OCI-M2 (cell line): ENCODE results near the gene SETBP1.

Experiments
- DNase-seq: peaks from one replicate; lab custom pipeline; 2025; ENCODE audit not compliant: unreplicated experiment; lab: John Stamatoyannopoulos, UW

Gene SETBP1

DNA sequence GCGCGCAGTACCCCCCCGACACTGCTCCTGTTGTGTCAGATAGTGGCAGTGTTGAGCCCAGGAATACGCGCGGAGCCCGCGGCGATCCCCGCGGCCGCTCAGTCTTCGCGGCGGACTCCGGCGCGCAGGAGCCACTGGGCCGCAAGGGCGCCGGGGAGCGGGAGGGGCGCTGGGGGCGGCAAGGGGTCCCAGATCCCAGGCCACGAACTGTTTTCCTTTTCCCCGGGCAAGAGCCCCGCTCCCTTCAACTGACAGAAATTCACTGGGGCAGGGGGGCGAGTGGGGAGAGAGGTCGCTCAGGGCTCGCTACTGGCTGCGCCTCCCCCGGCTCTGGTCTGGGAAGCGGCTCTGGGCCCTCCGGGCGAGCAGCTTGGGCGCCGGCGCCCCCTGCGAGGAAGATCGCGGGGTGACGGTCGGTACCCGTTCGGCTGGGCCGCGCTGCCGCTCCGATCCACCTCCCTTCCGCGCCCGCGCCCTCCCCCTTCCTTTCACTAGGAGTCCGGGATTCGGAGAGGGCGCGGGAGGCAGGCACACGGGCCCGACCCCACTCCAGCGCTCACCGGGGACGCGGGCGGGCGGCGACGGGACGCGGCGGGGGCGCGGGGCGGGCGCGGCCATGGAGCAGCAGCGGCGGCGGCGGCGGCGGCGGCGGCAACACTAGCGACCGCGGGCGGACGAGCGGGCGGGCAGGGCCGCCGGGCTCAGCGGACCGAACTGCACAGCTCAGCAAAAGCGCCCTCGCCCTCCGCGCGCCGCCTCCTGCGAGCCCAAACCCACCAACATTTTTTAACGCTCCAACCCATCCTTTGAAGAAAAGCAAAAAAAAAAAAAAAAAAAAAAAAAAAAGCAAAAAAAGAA is 1.4 kb upstream of the SETBP1 start:
- no peak for DNase-seq

DNA sequence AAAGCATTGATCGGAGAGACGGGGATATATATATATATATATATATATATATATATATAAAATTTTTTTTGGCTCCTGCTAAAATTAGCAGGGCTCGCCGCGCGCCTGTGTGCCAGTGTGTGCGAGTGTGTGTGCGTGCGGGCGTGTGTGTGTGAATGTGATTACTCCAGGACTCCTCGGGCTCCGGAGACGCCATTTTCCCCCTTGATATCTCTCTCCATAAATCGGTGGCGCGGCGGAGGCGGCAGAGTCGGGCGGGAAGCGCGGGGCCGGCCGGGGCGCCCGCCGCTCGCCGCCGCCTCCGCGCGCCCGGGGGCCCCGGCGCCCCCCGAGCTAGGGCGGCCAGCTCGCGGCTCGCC is 795 bp upstream of the SETBP1 start:
- DNase-seq, result no peak

DNA sequence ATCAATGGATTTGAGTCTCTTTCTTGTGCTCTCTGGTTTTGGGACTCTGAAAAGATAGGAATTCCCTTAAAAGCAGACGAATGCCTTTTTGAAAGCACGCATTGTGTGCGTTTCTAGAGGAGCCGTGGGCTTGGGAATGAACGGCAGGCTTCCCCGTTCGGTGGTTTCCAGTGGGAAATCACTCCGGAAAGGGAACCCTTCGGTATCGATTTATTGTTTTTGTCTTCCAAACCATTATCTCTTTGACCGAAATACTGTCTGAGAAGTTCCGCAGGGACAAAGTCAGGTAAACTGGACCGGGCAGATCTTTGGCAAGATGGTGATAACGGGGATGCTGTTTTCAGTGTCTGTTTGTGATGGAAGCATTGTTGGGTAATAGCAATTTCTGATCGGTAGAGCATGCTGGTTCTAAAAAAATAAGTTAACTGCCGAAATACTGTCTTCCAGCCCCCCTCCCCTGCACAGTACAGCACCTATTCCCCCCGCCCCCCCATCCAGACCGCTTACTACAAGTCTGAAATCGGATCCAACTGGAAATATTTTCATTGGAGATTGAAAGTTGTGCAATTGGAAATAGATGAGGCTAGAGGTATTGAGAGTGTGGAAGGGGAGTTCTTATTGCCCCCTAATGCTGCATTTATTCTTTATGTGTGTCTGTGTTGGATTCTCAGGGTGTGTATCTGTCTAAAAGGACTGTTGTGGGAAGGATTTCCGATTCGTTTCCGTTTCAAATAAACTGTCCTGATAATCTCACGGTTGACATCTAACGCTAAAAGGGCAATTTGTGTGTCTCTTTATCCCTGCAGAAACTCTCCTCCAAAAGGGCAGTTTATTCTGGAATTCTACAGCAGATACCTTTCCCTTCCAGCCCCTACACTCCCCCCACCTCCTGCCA is 635 bp downstream of the SETBP1 start:
- DNase-seq, result no peak

DNA sequence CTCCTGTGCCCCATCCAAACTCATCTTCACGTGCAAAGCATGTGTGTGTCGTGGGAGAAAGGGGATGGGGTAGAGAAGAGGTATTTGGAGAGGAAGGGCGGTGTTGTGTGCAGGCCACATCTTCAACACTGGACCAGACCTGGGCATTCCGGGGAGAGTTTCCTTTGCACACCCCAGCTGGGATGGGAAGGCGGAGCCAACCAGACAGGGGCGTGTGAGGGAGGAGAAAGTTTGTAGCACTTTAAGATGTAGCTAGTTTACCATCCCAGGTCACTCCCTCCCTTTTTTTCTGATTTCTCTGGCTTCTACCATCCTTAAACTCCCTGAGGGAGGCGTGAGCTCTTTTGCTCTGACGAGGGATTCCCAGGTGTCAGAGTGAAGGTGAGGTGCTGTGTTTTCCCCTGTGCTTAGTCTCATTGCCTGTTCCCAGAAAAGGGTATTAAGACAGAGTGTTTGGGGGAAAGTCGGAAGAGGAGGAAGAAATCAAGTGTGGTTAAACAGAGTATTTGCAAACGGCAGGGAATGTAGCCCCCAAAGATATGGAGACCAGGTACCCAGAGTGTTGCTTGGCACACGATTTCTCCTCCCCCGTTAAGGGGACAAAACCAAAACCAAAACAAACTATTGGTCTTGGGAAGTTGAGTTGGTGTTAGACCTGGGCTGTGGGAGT is 1.6 kb downstream of the SETBP1 start:
- no peak for DNase-seq

DNA sequence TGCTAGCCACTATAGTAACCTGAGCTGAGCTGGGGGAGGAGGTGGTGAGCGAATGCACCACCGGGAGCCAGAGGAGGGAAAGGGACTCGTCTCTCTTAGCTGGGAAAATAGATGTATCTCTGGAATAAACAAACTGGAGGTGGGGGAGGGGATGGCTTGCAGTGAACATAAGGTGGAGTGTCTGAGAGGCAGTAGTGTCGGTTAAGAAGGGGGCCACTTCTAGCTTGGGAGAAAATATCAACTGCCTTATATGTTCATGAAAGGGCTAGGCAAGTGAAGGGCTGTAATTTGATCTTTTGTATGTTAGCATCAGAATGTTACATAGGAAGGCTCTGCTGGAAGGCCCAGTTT is 2.2 kb downstream of the SETBP1 start:
- DNase-seq, result no peak

DNA sequence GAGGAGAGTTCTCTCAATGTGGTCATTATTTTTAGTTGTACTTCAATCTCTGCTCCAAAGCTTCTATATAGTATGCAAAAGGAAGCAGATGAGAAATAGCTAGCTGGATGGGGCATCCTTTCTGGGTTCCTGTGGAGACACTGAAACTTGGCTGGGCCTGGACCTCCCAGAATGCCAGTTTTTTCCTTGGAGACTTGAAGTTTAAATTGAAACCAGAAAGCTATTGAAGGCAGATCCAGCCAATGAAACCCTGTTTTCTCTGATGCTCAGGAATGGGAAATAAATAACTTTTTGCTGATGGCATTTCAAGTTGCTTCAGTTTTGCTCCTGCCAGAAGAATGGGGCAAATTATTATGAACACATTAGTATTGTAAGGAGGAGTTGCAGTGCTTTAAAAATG is 2.9 kb downstream of the SETBP1 start:
- no peak for DNase-seq

DNA sequence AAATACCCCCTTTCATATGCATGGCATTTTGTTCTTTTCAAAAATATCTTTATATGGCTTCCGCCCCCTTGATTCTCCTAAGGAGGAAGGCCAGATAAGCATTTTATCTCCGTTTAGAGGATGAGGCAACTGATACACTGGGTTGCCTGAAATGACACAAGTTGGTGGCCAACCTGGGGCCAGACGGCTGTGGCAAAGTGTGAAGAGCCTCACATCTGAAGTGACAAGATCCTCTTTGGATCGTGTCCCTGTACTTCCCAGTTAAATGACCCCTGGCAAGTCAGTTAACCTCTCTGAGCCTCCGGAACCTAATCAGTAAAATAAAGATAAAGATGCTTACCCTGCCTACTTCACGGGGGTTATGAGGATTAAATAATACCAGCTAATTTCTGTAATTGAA is 4.6 kb downstream of the SETBP1 start:
- no peak for DNase-seq

DNA sequence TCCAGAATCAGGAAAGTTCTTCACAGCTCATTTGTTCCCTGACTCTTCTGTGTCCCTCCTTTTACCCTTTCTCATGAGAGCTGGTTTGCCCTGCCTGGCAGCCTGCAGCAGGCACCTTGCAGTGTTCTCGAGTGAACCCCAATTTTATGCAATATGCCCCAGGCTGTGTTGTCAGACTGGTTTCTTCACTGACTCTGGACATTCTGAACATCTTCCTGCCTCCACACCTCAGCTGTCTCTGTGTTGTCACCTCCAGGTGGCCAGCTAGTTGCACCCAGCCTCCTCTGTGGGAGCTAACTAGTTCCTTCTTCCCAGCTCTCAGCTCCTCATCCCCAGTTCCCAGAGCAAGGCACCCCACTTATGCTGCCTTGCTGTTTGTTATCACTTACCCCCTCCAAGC is 5.5 kb downstream of the SETBP1 start:
- no peak for DNase-seq

DNA sequence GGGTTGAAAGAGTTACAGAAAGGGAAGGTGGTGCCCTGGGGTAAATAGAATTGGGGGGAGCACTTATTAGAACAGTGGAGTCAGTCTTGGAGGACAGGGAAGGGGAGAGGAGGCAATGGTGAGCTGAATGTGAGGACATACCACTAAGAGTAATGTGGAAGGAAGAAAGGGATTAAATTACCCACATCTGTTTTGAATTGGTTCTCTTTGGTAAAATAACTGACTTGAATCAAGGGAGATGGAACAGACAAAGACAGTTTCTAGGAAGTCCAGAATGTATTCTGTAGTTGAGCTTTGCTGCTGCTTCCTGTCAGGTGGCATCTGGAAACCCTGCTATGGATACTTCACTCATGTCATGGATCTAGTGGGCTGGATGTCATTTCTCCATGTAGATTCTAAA is 6.7 kb downstream of the SETBP1 start:
- DNase-seq, result no peak

DNA sequence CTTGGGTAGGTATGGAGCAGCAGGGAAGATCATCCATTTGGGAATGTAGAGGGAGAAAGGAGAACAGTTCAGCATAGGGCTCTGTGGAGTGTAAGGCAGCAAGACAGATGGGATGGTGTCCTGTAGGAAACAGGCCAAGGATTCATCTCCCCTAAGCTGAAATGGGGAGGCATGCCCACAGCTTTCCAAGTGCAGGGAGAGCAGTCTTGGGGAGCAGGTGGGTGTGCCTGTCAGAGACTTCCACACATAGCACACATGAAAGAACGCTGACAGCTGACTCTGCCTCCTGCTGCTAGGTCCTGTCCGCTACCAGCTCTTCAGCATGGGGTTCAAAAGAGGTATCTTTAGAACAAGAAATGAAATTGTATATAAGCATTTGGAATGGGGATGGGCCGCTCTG is 9.0 kb downstream of the SETBP1 start:
- DNase-seq, result no peak

DNA sequence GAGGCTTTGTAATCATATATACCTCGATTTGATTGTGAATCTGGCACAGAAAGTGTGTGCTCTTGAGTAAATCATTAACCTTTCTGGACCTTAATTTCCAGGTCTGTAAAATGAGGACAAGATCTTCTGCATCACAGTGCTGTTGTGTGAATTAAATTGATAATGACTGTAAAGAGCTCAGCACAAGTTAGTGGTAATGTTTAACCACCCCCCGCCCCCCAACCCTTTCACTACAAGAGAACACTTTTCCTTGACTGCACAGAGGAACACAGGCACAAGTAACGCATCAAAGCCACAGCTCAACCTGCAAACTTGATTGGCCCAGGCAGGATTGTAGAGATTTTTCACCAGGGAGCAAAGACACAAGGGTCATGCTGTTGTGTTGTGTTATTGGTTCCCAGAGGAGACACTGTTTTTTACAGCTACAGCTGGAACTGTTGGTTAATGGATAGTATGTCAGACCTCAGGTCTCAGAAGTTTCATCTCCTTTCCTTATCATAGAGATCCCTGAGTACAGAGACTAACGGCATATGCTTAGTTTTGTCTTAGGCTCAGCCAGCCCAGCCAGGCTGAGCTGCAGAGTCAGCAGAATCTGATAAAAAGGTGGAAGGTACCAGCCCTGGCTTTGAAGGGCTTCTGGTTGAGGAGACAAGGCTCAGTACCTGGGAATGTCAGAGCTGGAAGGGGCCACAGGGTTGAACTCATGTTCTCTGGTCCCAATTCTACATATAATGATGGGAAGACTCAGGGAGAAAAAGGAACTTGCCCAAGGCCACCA is 10.6 kb downstream of the SETBP1 start:
- no peak for DNase-seq

DNA sequence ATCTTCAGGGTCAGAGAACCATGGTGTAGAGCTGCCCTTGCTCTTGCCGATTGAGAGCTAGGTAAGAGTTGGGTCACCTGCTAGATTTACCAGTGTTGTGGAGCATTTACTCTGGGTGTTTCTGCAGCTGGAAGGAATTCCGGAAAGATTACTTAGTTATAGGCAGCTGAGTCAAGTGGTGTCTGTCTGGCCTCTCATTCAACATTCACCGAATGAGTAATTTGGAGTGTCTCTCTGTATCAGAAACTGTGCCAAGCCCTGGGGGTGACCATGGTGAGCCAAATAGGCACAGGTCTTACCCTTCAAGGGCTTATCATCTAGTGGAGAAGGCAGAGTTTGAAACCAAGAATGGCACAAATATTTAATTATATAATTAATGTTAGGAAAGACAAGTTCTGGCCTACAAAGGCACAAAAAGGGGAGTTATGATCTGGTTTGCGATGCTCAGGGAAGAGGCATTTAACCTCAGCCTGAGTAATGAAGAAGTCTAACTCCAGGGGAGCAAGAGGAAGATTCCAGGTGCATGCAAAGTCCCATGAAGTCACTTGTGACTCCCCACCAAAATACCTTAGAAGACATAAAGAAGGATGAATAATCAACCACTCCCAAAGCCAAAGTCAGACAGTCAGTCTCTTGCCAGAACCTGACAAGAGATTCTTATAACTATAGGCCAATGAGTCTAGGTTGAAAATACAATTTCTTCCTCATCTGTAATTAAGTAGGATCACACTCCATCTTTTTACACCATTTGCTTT is 12.5 kb downstream of the SETBP1 start:
- no peak for DNase-seq

DNA sequence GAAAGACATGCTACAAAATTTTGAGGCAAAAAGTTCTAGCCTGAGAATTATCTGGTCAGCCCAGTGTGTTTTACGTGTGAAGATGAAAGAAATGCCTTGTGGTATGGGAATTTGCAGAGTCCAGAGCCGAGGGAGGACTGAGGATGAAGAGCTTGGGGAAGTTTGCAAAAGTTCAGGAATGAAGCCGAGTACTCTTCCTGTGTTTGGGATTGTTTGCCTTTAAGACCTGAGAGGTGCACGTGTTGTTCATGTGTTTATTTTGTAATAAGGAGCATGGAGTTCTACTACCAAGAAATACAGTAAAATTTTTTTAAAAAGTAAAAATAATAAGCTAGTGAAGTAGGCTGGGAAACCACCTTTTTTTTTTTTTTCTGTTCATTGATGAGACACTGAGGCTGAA is 14.8 kb downstream of the SETBP1 start:
- no peak for DNase-seq

DNA sequence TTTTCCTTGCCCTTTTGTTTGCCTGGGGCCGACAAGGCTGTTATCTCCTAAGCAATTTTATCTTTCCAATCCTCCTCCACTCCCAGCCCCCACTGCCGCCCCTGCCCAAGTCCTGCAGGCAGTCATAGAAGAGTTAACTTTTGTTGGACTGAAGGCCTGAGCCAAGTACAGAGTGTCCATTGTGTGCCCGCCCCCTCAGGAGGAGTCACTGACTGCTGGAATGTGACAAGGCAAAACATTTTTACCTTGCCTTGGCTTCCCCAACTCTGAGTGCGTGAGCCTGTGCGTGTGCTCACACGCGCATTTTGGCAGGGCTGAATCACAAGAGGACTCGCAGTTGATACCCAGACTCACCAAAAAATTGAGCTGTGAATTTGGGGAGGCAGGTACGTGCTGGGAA is 16.2 kb downstream of the SETBP1 start:
- DNase-seq, result no peak

DNA sequence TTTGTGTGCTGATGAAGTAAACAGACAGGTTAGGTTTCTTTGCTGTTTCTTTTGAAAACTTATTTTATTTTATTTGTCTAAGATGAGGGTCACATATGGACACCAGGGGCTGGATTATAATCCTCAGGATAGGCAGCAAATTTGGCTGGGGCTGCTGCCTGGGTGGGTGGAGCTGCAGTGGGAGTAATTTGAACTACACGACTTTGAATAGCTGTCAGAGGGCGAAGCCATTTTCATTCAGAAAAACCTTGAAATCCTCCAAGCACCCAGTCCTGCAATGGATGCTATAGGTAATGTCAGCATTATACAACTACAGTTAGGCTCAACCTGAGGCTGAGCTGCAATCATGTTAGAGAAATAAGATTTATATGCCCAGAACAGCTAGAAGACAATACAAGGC is 16.6 kb downstream of the SETBP1 start:
- no peak for DNase-seq

DNA sequence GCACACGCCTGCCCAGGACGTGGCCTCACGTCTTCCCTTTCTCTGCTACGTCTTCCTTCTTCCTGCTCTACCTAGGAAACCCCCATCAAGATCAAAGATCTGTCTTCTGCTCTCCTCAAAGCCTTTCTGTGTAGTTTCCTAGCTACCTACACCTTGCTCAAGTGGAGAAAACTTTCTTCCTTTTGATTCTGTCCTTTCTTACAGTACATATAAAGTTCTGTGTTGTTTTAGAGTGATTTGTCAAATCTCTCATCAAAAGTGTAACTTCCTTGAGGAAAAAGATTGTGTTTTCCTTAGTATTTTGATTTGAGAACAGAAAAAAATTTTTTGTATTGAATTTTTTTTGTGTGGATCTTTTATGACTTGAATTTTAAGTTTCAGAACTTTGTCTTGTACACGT is 17.8 kb downstream of the SETBP1 start:
- no peak for DNase-seq

DNA sequence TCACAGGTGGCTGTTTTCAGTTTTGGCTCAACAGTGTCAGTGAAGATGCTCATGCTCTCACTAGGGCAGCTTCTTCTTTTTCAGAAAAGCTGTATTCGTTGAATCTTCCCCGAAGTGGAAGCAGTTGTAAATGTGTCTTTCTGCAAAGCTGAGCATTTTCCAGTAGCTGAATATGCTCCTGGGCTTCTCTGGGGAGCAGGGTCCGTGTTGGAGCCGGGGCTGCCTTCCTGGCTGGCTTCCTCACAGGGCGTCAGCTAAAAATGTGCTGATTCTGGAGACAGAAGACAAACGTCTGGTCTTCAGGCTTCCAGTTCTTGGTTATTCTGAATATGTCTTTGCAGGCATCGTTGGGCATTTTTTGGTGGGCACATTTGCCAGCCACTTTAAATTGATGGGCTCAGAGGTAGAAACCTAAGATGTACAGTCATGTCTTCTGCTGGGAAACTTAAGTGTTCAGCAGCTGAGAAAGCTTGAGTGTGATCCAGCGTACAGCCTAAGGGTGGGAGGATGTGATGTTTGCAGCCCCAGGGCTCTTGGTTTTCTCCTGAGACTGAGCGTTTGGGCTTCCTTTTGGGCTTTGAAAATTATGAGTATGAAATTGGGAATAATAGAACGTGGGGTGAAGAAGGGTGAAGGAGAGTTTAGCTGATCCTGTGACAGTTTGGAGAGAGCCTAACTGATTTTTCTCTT is 19.0 kb downstream of the SETBP1 start:
- no peak for DNase-seq

DNA sequence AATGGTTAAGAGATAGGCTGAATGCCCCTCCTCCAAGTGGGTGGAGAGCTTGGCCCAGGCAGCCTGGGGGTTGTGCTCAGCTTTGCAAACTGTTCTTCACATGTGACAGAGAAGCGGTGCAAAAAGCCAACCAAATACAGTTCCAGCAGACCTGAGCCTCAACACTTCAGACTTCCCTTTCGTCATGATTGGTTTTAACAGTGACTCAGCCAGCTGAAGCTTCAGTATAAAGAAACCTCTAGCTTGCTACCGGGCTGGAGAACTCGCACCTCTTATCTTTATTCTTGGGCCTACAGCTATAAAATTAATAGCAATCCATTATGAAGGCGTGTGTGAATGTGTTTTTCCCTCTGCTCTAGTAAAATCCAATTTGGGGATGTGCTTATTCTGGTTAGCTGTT is 20.0 kb downstream of the SETBP1 start:
- DNase-seq, result no peak

DNA sequence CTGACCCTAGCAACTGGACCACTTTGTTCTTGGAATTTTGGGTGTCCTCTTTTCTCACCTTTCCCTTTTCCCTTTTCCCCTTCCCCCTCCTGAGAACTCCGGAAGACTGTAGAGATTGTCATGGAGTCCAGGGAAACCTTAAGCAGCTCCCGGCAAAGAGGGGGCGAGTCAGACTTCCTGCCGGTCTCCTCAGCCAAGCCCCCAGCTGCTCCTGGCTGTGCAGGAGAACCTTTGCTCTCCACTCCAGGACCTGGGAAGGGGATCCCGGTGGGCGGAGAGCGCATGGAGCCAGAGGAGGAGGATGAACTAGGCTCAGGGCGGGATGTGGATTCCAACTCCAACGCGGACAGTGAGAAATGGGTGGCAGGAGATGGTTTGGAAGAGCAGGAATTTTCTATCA is 20.5 kb downstream of the SETBP1 start:
- no peak for DNase-seq

DNA sequence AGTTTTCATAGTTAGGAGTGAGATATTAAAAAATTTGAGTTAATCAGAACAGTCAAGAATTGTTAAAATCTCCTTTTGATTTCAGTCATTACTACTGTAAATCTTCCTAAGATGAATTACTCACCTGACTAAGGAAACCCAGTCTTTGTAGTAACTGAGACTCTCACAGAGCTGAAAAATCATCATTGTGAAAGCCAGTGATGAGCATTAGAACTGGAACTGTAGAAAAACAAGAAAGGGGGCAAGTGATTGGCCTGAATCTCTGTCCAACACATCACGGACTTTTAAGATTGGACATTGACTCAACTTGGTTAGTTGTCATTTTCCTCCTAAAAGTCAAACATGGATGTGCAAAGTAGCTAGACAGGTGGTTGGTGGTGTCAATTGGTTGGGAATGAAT is 21.9 kb downstream of the SETBP1 start:
- DNase-seq, result no peak
